B cell (primary cell): ENCODE measurements around the gene CDKAL1.

Source experiments
- CTCF ChIP-seq: fragments of 200-600 bp; IDR thresholded peaks from one replicate; pipeline ENCODE4 v1.8.0; 2022; ENCODE audit warnings: antibody characterized with exemption, mild to moderate bottlenecking
- EZH2 ChIP-seq: IDR thresholded peaks from 2 replicates; pipeline ENCODE4 v1.6.1; 2012; ENCODE audit warnings: borderline replicate concordance, low read depth, mild to moderate bottlenecking, moderate library complexity, low read length; ENCODE audit not compliant: insufficient read depth, poor library complexity, severe bottlenecking

GRCh38 chr6:20965276-20965675 lies 431.0 kb downstream of the CDKAL1 start:
- TF ChIP-seq CTCF: no peak
- no peak for TF ChIP-seq EZH2
